ENCODE measurements around the gene CENPC.
"Not testable (repeated sequence)": the region's sequence is repeated elsewhere in the genome, so short reads cannot be mapped to it uniquely, and the experiment has no call there.

Gene CENPC

GRCh38 chr4:67465032-67465762 is 80.1 kb downstream of the CENPC start:
- DNase-seq, result no peak

- DNase-seq, result no peak
Measured at GRCh38 chr4:67460574-67460973, 84.7 kb downstream of the CENPC start.

- DNase-seq, result no peak
Measured at GRCh38 chr4:67459164-67459563, 86.1 kb downstream of the CENPC start.

GRCh38 chr4:67456577-67457196 is 88.6 kb downstream of the CENPC start:
- no peak for DNase-seq

GRCh38 chr4:67452846-67453205 is 92.5 kb downstream of the CENPC start:
- not testable (repeated sequence) for DNase-seq

GRCh38 chr4:67452100-67452845 is 93.0 kb downstream of the CENPC start:
- DNase-seq, result peak; percentile 82

- DNase-seq, result no peak
Measured at GRCh38 chr4:67451464-67451863, 93.8 kb downstream of the CENPC start.

- peak; percentile 47 for DNase-seq
Measured at GRCh38 chr4:67448621-67449020, 96.7 kb downstream of the CENPC start.

- DNase-seq, result no peak
Measured at GRCh38 chr4:67447873-67448272, 97.4 kb downstream of the CENPC start.

- peak; percentile 23 for DNase-seq
Measured at GRCh38 chr4:67446811-67447210, 98.5 kb downstream of the CENPC start.

- not testable (repeated sequence) for DNase-seq
Measured at GRCh38 chr4:67445881-67446280, 99.4 kb downstream of the CENPC start.

- DNase-seq, result no peak
Measured at GRCh38 chr4:67438975-67439374, 106.3 kb downstream of the CENPC start.

GRCh38 chr4:67437974-67438713 is 107.2 kb downstream of the CENPC start:
- DNase-seq, result peak; percentile 78

GRCh38 chr4:67436742-67437141 is 108.6 kb downstream of the CENPC start:
- DNase-seq, result no peak

GRCh38 chr4:67430989-67431388 is 114.3 kb downstream of the CENPC start:
- no peak for DNase-seq

GRCh38 chr4:67428819-67429218 is 116.5 kb downstream of the CENPC start:
- DNase-seq, result no peak
